SU-DHL-6 (cell line): ENCODE data around the gene NCKAP1.

Source experiments
- H2AFZ ChIP-seq: fragments of 200-600 bp; sonication (generic); 2 replicates; pipeline ENCODE4 v1.6.1; 2014; ENCODE audit warnings: low read depth, mild to moderate bottlenecking, moderate library complexity, mixed read lengths, antibody characterized with exemption, low read length; ENCODE audit not compliant: severe bottlenecking
- H3F3A ChIP-seq: fragments of 200-600 bp; shearing (Covaris generic); 2 replicates; pipeline ENCODE4 v1.6.0; 2016; ENCODE audit warnings: antibody characterized with exemption, mild to moderate bottlenecking; ENCODE audit not compliant: insufficient read depth
- H3K27ac ChIP-seq: fragments of 200-600 bp; sonication (generic); 2 replicates; pipeline ENCODE4 v1.5.1; 2016; ENCODE audit warnings: low read depth, mild to moderate bottlenecking, low read length, moderate library complexity, mixed read lengths
- H3K27me3 ChIP-seq: fragments of 200-600 bp; sonication (generic), shearing (Covaris generic); 2 replicates; pipeline ENCODE4 v1.6.0; 2014; ENCODE audit warnings: mild to moderate bottlenecking, low read length
- H3K36me3 ChIP-seq: fragments of 200-600 bp; sonication (generic); 2 replicates; pipeline ENCODE4 v1.6.1; 2014; ENCODE audit warnings: mild to moderate bottlenecking, low read length, mixed read lengths
- H3K4me2 ChIP-seq: fragments of 300-600, 200-600 bp; shearing (Covaris generic), sonication (generic); 2 replicates; pipeline ENCODE4 v1.6.0; 2014; ENCODE audit warnings: low read length, low read depth, mild to moderate bottlenecking; ENCODE audit not compliant: poor library complexity, severe bottlenecking
- H3K4me3 ChIP-seq: fragments of 200-600 bp; sonication (generic); 2 replicates; pipeline ENCODE4 v1.5.1; 2014; ENCODE audit warnings: antibody characterized with exemption, low read length, mild to moderate bottlenecking, mixed read lengths; ENCODE audit not compliant: insufficient read depth, poor library complexity, severe bottlenecking
- H3K79me2 ChIP-seq: fragments of 200-600 bp; sonication (generic); 2 replicates; pipeline ENCODE4 v1.6.1; 2014; ENCODE audit warnings: mild to moderate bottlenecking, low read length, moderate library complexity; ENCODE audit not compliant: insufficient read depth
- H3K9ac ChIP-seq: fragments of 200-600 bp; sonication (generic); 2 replicates; pipeline ENCODE4 v1.7.0; 2014; ENCODE audit warnings: mild to moderate bottlenecking, low read length
- H3K9me2 ChIP-seq: fragments of 200-600 bp; sonication (generic); replicated peaks from 2 replicates; pipeline ENCODE4 v1.6.1; 2014; ENCODE audit warnings: low read length; ENCODE audit not compliant: insufficient read depth
- H3K9me3 ChIP-seq: fragments of 200-600 bp; sonication (generic); 2 replicates; pipeline ENCODE4 v1.6.1; 2014; ENCODE audit warnings: low read length, mixed read lengths; ENCODE audit not compliant: insufficient read depth
- H4K20me1 ChIP-seq: fragments of 200-600 bp; sonication (generic); 2 replicates; pipeline ENCODE4 v1.6.1; 2014; ENCODE audit warnings: low read depth, mild to moderate bottlenecking, antibody characterized with exemption, low read length, moderate library complexity, mixed read lengths
- EZH2phosphoT487 ChIP-seq: fragments of 200-600 bp; sonication (generic), shearing (Covaris generic); conservative IDR thresholded peaks from 2 replicates; pipeline ENCODE4 v1.6.1; 2018; ENCODE audit warnings: mild to moderate bottlenecking, antibody characterized with exemption, low read length, moderate library complexity, mixed read lengths
- TF ChIP-seq, protein P1 (sequence below): fragments of 200-600 bp; sonication (generic); IDR thresholded peaks from one replicate; pipeline ENCODE4 v1.5.1; 2017; ENCODE audit warnings: antibody characterized with exemption, mild to moderate bottlenecking, low read length, moderate library complexity; ENCODE audit not compliant: insufficient read depth, poor library complexity, severe bottlenecking

The NCKAP1 gene

DNA sequence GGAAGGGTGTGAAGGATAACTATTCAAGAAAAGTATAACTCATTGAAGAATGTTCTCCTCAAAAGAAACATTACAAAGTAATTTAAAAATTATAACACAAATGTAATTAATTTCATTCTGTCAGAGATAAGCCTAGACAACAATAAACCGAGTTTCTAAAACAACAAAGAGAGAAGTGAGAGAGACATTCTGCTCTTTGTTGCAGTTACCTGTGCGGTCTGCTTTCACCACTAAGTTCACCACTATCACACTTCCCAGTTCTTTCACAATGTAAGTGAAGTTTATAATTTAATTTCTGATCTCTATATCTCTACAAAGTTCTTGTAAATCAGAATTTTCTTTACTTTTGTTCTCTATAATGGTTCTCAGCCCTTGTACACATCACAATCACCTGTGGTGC lies 95.5 kb downstream of the NCKAP1 start:
- Histone ChIP-seq H3K4me2 (no peak overlapping the region), H3K27ac (no peak overlapping the region), H3K9me3 (no peaks in the 10 kb centered on the region), H3K79me2 (no peaks in the 10 kb centered on the region), H3K27me3 (no peaks in the 10 kb centered on the region), H3F3A (no peaks in the 10 kb centered on the region), H3K9me2 (no peaks in the 10 kb centered on the region), H4K20me1 (no peaks in the 10 kb centered on the region), H3K9ac (no peak overlapping the region), H3K36me3 (no peaks in the 10 kb centered on the region), H2AFZ (no peak overlapping the region), H3K4me3 (no peak overlapping the region)
- TF ChIP-seq, protein P1, sequence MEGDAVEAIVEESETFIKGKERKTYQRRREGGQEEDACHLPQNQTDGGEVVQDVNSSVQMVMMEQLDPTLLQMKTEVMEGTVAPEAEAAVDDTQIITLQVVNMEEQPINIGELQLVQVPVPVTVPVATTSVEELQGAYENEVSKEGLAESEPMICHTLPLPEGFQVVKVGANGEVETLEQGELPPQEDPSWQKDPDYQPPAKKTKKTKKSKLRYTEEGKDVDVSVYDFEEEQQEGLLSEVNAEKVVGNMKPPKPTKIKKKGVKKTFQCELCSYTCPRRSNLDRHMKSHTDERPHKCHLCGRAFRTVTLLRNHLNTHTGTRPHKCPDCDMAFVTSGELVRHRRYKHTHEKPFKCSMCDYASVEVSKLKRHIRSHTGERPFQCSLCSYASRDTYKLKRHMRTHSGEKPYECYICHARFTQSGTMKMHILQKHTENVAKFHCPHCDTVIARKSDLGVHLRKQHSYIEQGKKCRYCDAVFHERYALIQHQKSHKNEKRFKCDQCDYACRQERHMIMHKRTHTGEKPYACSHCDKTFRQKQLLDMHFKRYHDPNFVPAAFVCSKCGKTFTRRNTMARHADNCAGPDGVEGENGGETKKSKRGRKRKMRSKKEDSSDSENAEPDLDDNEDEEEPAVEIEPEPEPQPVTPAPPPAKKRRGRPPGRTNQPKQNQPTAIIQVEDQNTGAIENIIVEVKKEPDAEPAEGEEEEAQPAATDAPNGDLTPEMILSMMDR = no peak
- no peak for TF ChIP-seq EZH2phosphoT487

DNA sequence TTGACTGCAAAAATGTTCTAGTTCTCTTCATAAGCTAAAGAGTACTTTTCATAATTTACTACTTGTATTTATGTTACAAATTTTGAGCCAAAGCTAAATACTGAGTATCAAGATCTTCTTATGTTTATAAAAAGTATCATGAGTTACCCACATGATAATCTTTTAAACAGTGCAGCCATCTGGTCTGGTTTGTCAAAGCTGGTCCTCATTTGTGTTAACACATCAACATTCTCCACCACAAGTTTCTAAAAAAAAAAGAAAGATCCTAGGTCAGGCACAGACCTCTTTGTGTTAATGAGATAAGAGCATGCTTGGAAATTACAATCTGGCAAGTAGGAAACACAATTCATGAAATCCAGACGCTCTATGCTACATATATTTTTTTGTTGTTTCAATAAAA lies 96.3 kb downstream of the NCKAP1 start:
- no peaks in the 10 kb centered on the region for H3K9me2 ChIP-seq
- TF ChIP-seq EZH2phosphoT487 = no peak
- TF ChIP-seq, protein P1 = no peak
- H3K4me3 ChIP-seq = no peak overlapping the region
- no peaks in the 10 kb centered on the region for H3K79me2 ChIP-seq
- H3F3A ChIP-seq = no peaks in the 10 kb centered on the region
- no peak overlapping the region for H3K9ac ChIP-seq
- no peak overlapping the region for H2AFZ ChIP-seq
- H3K36me3 ChIP-seq = no peaks in the 10 kb centered on the region
- H4K20me1 ChIP-seq = no peaks in the 10 kb centered on the region
- no peaks in the 10 kb centered on the region for H3K9me3 ChIP-seq
- H3K27me3 ChIP-seq = no peaks in the 10 kb centered on the region
- H3K27ac ChIP-seq = no peak overlapping the region
- H3K4me2 ChIP-seq = no peak overlapping the region

DNA sequence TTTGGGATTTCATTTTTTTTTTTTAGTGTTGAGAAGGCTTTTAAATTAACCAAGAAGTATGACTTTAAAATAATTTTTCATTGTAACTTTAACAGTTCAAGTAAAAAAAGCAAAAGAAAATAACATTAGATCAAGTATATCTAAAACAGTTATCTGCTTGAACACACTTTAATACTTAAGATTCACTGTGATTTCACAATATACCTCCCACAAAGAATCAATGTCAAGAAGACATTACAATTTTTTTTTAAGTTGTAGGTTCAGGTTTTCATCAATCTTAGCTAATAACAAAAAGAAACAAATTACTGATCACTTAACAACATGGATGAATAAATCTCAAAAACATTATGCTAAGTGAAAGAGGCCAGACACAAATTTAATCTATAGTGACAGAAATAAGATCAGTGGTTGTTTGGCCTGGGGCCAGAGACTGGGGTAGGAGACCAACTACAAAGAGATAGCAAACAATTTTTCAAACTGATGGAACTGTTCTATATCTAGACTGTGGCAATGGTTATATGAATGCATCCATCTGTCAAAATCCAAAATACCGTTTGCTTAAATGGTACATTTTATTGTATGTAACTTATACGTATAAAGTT lies 97.0 kb downstream of the NCKAP1 start:
- TF ChIP-seq, protein P1 = no peak
- TF ChIP-seq EZH2phosphoT487 = no peak
- Histone ChIP-seq H3K79me2 (no peaks in the 10 kb centered on the region), H2AFZ (no peak overlapping the region), H3K4me3 (no peak overlapping the region), H3K9me3 (no peaks in the 10 kb centered on the region), H3K27ac (no peak overlapping the region), H3K36me3 (no peaks in the 10 kb centered on the region), H3F3A (no peaks in the 10 kb centered on the region), H3K27me3 (no peaks in the 10 kb centered on the region), H3K9ac (no peak overlapping the region), H3K4me2 (no peak overlapping the region), H3K9me2 (no peaks in the 10 kb centered on the region), H4K20me1 (no peaks in the 10 kb centered on the region)

DNA sequence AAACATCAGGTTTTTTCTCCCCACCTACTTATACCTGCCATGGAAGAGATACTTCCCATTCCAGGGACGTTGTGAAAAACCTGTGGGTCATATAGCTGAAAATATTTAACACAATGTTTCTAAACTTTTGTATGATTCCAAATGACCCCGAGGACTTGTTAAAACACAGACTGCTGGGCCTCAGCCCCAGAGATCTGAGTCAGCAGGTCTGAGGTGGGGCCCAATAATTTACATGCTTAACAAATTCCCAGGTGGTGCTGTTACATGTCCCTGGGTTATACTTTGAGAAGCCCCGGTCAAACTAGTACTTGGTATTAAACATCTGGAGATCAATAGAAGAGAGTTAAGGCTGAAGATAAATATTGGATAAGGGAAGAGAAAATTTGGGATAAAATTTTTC lies 100.4 kb downstream of the NCKAP1 start:
- Histone ChIP-seq H3K27me3 (no peaks in the 10 kb centered on the region), H3F3A (no peaks in the 10 kb centered on the region), H3K9ac (no peak overlapping the region), H4K20me1 (no peaks in the 10 kb centered on the region), H3K79me2 (no peaks in the 10 kb centered on the region), H3K4me2 (no peak overlapping the region), H3K36me3 (no peaks in the 10 kb centered on the region), H3K9me2 (no peaks in the 10 kb centered on the region), H3K4me3 (no peak overlapping the region), H2AFZ (no peak overlapping the region), H3K9me3 (no peaks in the 10 kb centered on the region), H3K27ac (no peak overlapping the region)
- no peak for TF ChIP-seq EZH2phosphoT487
- TF ChIP-seq, protein P1 = no peak
